IPS DF 4.7 (cell line): ENCODE results near the gene TAX1BP1.

Experiments
- DNase-seq: peaks from one replicate; pipeline ENCODE4 v3.0.0-alpha.2; 2013; ENCODE audit warnings: low spot score; ENCODE audit errors: extremely low read depth

The TAX1BP1 gene

GRCh38 chr7:27779873-27780272 is 39.9 kb downstream of the TAX1BP1 start:
- no peak for DNase-seq

DNA sequence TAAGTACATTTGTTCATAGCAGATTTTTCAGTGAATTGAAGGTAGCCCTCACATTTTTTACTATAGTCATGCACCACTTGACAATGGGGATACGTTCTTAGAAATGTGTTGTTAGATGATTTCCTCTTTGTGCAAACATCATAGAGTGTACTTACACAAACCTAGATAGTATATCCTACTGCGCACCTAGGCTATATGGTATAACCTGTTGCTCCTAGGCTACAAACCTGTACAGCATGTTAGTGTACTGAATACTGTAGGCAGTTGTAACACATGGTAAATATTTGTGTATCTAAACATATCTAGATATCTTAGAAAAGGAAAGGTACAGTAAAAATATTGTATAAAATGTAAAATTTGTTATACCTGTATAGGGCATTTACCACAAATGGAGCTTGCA is 41.2 kb downstream of the TAX1BP1 start:
- no peak for DNase-seq

DNA sequence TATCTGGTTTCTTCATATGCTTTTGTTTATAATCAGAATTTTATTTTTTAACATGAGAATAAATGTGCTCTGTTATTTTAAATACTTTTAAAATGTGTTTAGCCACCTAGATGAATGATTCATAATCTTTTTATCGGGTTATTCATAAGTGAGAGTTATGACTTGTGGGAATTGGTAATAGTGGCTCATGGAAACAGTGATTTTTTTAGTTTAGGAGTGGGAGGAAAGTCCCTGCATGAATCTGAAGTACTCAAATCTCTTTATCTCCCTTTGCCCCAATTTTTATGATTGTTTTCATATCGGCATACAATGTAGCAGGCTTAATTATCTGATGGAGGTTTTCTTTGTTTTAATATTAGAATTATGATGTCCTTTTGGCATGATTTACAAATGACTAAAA is 42.9 kb downstream of the TAX1BP1 start:
- no peak for DNase-seq

- no peak for DNase-seq
These were observed 44.6 kb downstream of the TAX1BP1 start for GRCh38 chr7:27784399-27785053.

DNA sequence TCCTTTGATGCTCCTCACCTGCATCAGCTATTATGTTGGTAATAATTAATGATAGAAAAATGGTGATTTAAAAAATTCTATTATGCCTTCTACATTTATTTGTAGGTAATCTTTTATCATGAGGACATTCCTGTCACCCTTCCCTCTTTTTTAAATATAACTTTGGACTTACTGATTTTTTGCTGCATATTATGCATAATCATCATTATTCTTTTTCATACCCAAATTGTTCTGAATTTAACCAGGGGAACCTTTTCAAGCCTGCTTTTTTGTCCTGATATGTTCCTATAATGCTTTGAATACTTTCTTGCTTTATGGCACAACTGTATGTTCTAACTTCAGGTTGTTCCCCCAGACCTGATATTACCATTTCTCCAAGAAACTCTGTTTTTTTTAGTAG is 48.5 kb downstream of the TAX1BP1 start:
- no peak for DNase-seq

DNA sequence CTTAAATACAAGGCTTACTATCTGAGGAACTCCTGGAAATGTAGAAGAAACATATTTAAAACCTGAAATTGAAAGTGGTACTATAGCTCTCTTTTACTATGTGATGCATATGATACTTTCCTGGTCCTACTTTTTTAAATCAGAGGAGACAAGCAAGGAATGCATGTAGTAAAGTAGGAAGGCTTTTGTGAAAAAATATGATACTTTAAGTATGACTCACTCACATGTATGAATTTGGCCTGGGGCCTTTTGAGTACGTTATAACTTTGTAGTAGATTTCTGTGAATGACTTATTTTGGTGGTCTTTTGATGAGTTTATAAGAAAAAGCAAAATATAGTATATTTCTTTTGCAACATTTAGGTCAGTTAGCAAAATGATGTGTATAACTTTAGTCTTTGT is 53.8 kb downstream of the TAX1BP1 start:
- no peak for DNase-seq

DNA sequence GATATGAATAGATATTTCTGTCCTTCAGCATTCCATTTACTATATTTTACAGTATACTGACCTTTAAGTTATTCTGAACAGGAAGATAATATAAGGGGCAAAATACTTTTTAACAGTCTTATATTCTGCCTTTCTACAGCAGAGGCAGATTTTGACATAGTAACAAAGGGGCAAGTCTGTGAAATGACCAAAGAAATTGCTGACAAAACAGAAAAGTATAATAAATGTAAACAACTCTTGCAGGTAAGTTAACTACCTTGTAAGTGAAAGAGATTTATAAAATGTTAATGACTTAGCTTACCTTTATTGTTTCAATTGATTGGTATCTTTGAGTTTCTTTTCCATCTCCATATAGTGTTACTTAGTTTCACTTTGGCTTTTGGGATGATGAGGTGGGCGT is 56.0 kb downstream of the TAX1BP1 start:
- DNase-seq: no peak

- no peak for DNase-seq
These were observed 59.2 kb downstream of the TAX1BP1 start for GRCh38 chr7:27799212-27799611.

- DNase-seq: no peak
These were observed 63.0 kb downstream of the TAX1BP1 start for GRCh38 chr7:27802999-27803398.

GRCh38 chr7:27804139-27804538 is 64.2 kb downstream of the TAX1BP1 start:
- no peak for DNase-seq

DNA sequence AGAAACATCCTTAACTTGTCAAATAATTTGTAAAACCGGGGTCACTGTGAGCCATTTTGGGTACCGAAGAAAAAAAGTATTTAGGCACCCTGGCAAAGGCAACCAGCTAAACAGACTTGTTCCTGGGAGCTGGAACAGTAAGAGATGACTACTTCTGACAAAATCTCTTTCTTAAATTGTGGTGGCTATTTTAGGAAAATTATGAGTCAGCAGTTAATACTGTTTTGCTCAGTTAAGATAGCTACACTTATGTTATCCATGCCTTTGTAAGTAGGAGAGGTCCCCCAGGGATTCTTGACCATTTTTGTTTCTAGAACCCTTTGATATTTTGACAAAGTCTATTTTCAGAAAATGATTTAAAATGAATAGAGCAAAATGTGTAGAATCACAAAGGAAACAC is 68.7 kb downstream of the TAX1BP1 start:
- DNase-seq: no peak

- DNase-seq: no peak
These were observed 70.2 kb downstream of the TAX1BP1 start for GRCh38 chr7:27810186-27810585.

DNA sequence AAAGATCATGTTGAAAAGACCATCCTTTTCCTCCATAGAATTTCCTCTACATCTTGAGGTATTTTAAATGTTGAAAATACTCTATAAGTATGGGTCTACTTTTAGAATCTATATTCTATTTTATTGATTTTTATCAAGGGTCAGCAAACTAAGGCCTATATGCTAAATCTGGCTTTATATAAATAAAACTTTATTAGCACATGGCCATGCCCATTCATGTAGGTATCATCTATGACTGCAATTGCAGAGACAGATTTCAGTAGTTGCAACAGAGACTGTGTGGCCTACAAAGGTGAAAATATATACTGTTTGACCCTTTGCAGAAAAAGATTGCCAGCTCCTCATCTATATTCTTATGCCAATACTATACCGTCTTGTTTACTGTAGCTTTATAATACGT is 72.7 kb downstream of the TAX1BP1 start:
- DNase-seq: no peak

DNA sequence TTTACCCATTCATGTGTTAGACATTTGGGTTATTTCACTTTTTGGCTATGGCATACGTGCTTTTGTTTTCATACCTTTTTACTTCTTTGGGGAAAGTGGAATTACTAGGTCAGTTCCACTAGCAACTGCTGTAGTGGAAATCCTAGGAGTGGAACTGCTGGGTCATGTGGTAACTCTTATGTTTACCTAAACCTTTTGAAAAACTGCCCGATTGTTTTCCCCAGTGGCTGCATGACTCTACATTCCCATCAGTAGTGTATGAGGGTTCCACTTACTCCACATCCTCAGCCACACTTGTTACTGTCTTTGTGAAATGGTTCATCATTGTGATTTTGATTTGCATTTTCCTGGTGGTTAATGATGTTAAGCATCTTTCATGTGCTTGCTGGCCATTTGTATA is 82.3 kb downstream of the TAX1BP1 start:
- no peak for DNase-seq

GRCh38 chr7:27825891-27826290 is 85.9 kb downstream of the TAX1BP1 start:
- no peak for DNase-seq

- DNase-seq: no peak
These were observed 86.4 kb downstream of the TAX1BP1 start for GRCh38 chr7:27826357-27826756.

DNA sequence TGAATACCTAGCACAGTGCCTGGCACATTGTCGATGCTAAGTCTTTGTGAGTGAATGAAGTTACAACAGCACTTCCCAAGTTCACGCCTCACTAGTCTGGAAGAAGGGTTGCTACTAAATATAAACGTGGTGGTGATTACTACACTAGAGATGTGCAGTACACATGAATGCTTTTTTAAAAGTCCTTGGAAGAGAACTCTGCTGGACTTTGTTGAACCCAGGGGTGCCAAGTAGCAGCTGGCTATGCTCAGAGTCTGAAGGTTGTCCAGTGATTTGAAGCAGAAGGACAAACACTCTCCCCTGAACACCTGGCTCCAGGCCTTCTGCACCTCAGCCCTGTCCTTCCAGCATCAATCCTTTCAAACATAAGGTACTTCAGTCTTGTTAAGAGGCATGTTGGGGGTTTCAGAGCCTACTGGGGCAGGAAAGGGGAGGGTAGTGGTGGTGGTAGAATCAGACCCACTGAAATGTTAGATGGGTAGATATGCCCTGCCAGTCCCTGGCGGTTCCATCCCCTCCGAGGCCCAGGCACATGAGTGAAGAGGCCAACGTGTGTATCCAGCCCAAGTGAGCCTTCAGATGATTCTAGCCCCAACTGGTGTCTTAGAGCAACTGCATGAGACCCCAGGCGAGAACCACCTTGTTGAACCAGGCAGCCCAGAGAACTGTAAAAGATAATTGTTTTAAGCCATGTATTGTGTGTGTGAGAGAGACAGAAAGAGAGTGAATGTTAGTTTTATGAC is 94.4 kb downstream of the TAX1BP1 start:
- DNase-seq: no peak

DNA sequence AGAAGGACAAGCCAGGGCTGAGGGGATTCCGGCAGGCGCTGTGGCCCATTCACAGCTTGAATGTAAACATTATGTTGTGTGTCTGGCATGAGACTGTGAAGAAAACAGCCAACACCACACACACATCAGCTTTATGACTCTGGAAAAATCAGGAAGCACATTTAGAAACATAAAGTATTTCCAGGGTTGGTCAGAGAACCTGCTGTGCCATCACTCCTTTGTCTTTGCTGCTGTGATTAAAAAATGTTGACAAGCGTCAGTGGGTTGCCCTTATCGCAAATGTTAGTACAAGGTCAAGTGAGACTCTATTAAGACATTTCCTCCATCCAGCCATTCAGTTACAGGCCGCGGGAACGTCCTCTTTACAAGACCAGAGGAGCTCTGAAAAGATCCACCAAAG is 95.4 kb downstream of the TAX1BP1 start:
- DNase-seq: no peak

- DNase-seq: no peak
These were observed 96.6 kb downstream of the TAX1BP1 start for GRCh38 chr7:27836536-27836935.

- DNase-seq: no peak
These were observed 99.1 kb downstream of the TAX1BP1 start for GRCh38 chr7:27839099-27839498.

DNA sequence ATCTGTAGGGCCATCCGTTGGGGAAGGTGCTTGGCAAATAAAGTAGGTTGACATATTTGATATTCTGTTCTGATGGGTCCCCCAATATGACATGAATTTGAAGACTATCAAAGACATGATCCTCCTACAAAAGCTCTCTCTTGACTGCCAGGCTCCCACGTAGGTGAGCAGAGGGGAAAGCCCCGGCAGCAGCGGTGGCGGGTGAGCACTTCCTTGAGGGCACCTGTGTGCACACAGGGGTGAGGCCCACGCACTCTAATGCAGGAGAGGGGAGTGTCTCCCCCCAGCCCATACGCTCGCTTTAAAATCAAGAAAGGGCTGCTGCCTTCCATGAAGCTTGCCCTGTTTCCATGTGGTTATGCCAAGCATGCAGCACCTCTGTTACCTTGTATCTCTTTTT is 100.4 kb downstream of the TAX1BP1 start:
- DNase-seq: no peak

GRCh38 chr7:27840760-27841364 is 100.9 kb downstream of the TAX1BP1 start:
- DNase-seq: no peak
